OCI-LY3 (cell line): ENCODE results near the gene MS4A4A.

Experiments
- EZH2phosphoT487 ChIP-seq: fragments of 200-600 bp; shearing (Covaris generic); IDR thresholded peaks from 2 replicates; pipeline ENCODE4 v1.6.1; 2018; ENCODE audit warnings: antibody characterized with exemption, mixed run types, low read depth
- TF ChIP-seq, protein P1 (sequence below): fragments of 200-600, 300-600 bp; sonication (generic); IDR thresholded peaks from 2 replicates; pipeline ENCODE4 v1.5.1; 2014; ENCODE audit warnings: antibody characterized with exemption, low read length, low read depth

GRCh38 chr11:60347084-60347797 lies 66.8 kb downstream of the MS4A4A start:
- TF ChIP-seq, protein P1, sequence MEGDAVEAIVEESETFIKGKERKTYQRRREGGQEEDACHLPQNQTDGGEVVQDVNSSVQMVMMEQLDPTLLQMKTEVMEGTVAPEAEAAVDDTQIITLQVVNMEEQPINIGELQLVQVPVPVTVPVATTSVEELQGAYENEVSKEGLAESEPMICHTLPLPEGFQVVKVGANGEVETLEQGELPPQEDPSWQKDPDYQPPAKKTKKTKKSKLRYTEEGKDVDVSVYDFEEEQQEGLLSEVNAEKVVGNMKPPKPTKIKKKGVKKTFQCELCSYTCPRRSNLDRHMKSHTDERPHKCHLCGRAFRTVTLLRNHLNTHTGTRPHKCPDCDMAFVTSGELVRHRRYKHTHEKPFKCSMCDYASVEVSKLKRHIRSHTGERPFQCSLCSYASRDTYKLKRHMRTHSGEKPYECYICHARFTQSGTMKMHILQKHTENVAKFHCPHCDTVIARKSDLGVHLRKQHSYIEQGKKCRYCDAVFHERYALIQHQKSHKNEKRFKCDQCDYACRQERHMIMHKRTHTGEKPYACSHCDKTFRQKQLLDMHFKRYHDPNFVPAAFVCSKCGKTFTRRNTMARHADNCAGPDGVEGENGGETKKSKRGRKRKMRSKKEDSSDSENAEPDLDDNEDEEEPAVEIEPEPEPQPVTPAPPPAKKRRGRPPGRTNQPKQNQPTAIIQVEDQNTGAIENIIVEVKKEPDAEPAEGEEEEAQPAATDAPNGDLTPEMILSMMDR = no peak
- no peak for TF ChIP-seq EZH2phosphoT487
